IPS DF 19.7 (cell line): Measurements from ENCODE around the gene PPM1H.
"Not testable (repeated sequence)": the region's sequence is repeated elsewhere in the genome, so short reads cannot be mapped to it uniquely, and the experiment has no call there.

ENCODE experiments used
- DNase-seq: peaks from one replicate; pipeline ENCODE4 v3.0.0-alpha.2; 2013; ENCODE audit warnings: low read depth, low spot score

PPM1H gene

GRCh38 chr12:62683776-62684569 is 251.0 kb downstream of the PPM1H start:
- no peak for DNase-seq

DNA sequence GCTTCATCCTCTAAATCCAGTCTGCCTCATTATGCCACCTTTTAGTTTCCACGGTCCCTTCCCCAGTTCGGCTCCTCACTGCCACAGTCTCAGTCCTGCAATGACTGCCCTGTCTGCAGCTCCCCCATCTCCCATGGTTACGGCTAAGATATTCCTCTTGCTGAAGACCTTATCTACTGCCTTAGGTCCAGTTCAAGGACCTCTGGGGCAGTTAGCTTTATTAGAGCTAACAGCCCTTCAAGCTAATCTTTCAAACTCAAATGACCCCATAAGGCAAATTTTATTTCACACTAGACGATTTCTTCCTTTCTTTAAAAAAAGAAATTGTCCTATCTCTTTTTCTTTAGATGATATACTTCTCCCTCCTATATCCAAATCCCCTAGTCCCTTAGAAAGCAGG is 253.6 kb downstream of the PPM1H start:
- no peak for DNase-seq

DNA sequence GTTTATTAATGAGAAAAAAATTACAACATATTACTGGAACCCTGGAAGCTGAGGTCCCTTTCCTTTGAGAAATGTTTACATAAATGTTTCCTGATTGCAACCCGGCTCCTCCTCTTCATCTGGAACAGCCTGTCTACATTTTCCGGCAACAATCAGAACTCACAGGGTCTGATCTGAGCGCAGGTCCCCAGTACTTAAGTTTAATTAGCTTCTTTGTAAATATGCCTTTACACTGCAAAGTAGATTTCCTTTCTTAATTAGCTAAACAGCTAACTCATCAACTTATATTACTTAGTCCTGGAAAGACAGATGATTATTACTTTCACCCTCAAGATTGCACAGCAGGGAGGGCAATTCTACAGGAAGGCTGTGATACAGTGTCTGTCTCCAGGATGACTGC is 255.3 kb downstream of the PPM1H start:
- no peak for DNase-seq

DNA sequence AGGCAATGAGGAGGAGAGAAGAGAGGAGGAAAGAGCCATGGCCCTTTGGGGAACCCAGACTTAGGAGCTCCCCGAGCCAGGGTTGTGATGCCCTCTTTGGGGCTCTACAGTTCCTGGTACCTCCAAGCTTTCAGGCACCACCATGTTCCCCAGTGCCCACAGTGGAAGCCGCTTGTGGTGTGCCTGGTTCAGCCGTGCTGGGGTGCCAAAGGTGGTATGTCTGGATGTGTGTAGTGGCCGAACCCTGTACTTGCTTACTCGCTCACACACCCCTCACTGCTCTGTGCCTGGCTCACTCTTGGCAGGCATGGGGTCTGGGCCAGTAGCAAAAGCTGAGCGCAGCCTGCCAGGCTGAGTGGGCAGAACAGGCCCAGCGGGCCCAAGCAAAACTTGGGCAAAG is 257.6 kb downstream of the PPM1H start:
- no peak for DNase-seq

GRCh38 chr12:62676521-62677307 is 258.2 kb downstream of the PPM1H start:
- DNase-seq, result no peak

- no peak for DNase-seq
Measured at GRCh38 chr12:62673028-62673815, 261.7 kb downstream of the PPM1H start.

DNA sequence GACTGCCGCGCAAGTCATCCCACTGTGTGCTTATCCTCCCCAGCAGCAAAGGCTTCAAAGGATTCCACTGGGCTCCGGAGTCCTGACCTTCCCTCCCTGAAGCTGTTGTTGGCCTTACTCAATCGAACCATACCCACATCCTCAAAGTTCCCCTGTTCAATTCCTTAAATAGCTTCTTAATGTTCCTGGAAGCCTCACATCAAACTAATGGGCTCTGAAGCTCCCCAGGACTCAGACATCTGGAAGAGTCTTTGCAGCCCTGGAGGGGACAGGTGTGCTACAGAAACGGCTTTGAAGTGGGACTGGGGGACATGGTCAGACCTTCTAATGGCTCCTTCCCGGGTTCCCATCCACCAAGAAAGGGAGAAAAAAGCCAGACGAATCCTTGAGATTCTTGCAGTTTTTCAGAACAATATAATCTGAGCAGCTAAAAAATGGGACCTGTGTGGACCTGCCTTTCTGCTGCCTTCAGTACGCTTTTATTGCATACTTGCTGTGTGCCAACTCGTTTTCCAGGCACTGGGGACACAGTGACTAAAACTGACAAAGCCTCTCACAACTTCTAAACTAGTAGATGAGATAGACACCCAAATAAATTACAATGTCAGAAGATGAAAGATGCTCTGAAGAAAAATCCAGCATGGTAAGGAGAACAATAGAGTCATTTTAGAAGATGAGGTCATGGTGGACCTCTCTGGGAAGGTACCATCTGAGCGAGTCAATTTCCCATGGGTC is 263.8 kb downstream of the PPM1H start:
- DNase-seq, result no peak

- no peak for DNase-seq
Measured at GRCh38 chr12:62668782-62669181, 266.2 kb downstream of the PPM1H start.

DNA sequence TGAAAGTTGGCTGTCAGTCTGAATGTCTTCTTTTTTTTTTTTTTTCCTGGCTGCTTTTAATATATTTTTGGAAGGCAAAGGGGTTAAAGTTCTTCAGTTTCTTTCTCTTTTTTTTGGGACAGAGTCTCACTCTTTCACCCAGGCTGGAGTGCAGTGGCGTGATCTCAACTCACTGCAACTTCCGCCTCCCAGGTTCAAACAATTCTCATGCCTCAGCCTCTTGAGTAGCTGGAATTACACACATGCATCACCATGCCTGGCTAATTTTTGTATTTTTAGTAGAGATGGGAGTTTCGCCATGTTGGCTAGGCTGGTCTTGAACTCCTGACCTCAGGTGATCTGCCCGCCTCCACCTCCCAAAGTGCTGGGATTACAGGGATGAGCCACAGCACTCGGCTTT is 270.0 kb downstream of the PPM1H start:
- DNase-seq, result not testable (repeated sequence)

DNA sequence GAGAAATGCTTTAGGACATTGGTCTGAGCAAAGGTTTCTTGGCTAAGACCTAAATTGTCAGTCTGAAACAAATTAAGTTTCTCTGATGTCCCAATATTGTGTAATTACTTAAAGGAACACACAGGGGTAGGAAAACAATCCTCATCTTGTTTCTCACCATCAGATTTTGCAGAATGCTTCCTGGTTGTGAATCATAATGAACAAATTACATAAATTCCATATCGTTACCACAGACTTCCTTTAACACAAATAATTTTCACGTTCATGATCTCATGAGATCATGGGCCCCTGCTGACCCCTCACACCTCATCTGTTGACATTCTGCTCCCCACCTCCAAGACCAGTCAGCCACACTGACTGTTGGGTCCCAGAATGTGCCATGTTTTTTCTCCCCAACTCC is 274.2 kb downstream of the PPM1H start:
- no peak for DNase-seq

DNA sequence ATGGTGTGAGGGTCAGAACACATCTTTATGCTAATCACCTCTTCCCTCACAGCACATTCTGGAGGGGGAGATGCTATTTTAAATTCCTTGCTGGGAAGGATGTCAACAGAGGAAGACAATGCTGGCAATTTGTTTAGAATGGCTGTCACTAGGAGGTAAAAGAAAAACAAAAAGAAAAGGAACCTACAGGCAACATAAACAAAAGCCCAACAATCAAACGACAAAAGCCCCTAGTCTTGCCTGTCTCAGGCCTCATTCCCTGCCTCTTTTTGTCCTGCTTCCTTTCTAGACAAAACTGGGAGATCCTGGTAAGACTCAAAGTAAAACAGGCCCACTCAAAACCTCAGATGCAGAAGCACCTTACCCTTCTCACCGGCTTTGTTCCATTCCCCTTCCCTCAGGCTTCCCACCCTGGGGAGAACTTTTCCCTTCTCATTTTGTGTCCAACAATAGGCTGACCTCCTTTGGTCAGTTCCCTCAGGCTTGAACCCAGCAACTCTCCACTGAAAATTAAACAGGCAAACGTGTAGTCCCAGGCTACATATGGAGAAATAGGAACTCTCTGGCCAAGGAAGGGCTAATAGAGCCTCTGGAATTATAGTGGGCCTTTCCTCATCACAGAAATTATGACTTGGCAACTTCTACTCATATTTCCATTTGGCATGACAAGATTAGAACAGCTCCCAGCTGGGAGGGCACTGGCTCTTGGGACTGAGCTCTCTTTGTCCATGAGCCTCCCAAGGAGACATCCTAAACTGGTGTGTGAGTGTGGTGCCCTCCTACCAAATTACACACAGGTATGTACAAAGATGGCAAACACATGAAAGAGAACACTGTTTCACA is 275.3 kb downstream of the PPM1H start:
- peak; percentile 94 for DNase-seq

DNA sequence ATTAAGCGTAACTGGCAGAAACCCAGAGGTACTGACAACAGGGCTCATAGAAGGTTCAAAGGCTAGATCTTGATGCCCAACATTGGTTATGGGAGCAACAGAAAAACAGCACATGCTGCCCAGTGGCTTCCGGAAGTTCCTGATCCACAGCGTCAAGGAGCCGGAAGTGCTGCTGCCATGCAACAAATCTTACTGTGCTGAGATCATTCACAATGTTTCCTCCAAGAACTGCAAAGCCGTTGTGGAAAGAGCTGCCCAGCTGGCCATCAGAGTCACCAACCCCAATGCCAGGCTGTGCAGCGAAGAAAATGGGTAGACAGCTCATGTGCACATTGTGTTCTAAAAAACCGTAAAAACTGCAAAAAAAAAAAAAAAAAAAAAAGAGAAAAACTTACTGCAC is 276.0 kb downstream of the PPM1H start:
- DNase-seq, result no peak

DNA sequence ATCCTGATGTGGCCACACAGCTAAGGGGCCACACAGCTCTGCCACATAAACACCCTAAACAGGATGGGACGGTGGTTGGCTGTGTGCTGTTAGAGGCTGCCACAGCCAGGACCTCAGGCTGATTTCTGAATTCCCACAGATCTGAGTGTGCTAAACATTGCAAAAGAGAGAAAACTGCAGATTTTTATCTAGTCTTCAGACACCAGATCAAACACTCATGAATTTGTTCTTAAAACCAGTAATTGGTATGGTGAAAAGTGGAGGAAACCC is 277.7 kb downstream of the PPM1H start:
- DNase-seq, result no peak

DNA sequence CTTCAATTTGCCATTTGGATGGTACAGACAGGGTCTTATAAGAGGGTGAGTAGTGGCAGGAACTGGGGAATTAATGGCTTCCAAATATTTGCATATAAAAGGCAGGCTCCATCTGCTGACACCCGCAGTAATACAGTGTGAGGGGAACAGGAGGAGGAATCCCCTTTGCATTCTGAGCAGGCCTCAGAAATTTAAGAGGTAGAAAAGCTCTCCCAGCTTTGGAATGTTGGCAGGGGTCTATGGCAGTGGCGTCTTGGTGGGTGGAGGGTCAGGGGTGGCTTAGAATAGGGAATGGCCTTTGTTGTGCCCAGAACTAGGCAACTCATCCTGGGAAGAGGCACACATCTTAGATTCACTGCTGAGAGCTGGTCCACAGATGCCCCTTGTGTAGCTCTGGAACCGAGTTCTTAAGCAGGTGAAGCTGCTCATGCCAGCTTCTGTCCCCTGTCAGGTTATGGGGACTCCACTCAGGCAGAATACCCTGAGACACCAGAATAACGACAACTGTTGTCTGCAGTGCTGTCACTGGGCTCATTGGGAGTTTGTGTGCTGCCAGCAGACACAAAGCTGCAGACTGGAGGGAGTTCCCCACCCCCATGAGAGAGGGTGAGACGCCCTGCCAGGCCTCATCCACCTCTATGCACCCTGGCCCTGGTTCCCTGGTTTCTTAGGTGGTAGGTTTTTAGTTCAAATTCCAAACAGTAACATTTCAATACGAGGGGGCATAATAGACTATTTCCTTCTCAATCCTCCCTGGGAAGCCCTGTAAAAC is 278.2 kb downstream of the PPM1H start:
- no peak for DNase-seq

DNA sequence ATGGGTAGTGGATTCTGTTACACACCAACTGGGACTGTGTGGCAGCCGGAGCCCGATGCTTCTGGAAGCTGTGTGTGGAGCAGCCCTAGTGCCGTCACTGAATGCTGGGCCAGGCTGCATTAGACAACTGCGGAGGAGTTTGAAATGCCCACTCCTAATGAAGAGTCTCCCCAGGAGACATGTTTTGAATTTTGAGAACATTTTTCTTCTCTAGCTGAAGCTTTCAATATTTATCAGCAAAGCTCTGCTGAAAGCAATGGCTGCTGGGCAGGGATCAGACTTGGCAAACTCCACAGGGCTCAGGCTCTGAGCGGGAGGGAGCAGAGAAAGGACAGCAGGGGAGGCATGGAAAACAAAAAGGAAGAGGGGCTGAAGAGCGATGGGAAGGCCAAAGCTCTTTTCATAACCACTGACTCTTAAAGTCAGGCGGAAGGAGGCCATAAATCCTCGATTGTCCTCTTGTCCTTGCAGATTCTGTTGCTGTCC is 279.2 kb downstream of the PPM1H start:
- DNase-seq, result no peak

DNA sequence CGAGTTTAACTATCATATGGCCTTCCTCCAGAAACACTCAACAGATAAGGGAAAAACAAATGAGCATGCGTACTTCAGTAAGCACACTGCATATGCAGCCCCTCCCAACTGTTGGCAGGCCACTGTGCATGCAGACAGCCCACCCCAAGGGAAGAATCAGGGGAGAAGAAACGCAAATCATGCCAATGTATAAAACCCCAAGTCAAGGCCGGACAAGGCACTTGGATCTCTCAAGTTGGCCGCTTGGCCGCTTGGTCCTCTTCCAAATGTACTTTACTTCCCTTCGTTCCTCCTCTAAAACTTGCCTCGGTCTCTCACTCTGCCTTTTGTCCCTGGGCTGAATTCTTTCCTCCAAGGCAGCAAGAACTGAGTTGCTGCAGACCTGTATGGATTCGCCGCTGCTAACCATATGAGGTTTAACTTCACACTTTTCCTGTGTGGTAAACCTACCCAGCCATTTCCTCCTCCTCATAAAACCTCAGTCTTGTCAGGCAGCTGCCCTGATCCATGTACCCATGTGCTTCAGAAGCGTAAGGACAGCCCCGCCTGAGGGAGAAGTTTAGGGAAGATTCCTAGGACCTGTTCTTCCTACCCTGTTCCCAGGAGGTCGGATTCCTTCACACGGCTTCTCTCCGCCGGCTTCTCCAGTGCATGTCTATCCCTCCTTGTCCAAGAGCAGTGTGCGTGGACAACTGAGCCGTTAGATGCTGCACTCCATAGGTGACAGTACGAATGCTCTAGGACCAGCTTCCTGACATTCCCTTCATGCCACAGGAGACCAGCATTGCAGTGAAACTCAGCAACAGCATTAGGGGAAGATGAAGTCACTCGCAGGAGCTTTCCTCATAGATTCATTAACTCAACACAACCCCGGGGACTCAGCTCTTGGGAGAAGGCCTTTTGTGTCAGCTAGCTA is 280.4 kb downstream of the PPM1H start:
- DNase-seq, result no peak

- DNase-seq, result peak; percentile 96
Measured at GRCh38 chr12:62653740-62654139, 281.2 kb downstream of the PPM1H start.

GRCh38 chr12:62653304-62653703 is 281.6 kb downstream of the PPM1H start:
- no peak for DNase-seq

GRCh38 chr12:62651138-62651537 is 283.8 kb downstream of the PPM1H start:
- no peak for DNase-seq
